HepG2 (cell line): ENCODE data around the gene MMP25. TPM values are rescaled to one million over a fixed set of nuclear protein-coding genes. Genes with fewer than 3 reads are reported as not detected.

ENCODE experiments used
- ETV5 ChIP-seq: IDR thresholded peaks from 2 replicates; pipeline ENCODE4 v1.6.1; 2018; ENCODE audit warnings: missing biosample characterization, missing genetic modification reagents, inconsistent platforms, borderline replicate concordance
- HES4 ChIP-seq: sonication (generic); formaldehyde crosslinking; IDR thresholded peaks from 2 replicates; pipeline ENCODE4 v1.9.0; 2021; ENCODE audit warnings: mild to moderate bottlenecking, missing genetic modification reagents, borderline replicate concordance
- HNRNPUL1 ChIP-seq: fragments of 200-400 bp; formaldehyde crosslinking; IDR thresholded peaks from 2 replicates; pipeline ENCODE4 v1.6.1; 2017; ENCODE audit warnings: low read depth, mild to moderate bottlenecking, low read length, moderate library complexity
- MAX ChIP-seq: IDR thresholded peaks from 2 replicates; pipeline ENCODE4 v1.6.1; 2012; ENCODE audit warnings: inconsistent platforms
- MXD4 ChIP-seq: IDR thresholded peaks from 2 replicates; pipeline ENCODE4 v1.6.1; 2016; ENCODE audit warnings: mild to moderate bottlenecking, missing biosample characterization, missing genetic modification reagents
- SP4 ChIP-seq: sonication (generic); formaldehyde crosslinking; IDR thresholded peaks from 2 replicates; pipeline ENCODE4 v1.8.1; 2023; ENCODE audit warnings: mild to moderate bottlenecking, missing genetic modification reagents
- ZBED4 ChIP-seq: sonication (generic); formaldehyde crosslinking; IDR thresholded peaks from 2 replicates; pipeline ENCODE4 v1.4.0; 2020; ENCODE audit warnings: missing genetic modification reagents, borderline replicate concordance
- ZBTB25 ChIP-seq: IDR thresholded peaks from 2 replicates; pipeline ENCODE4 v1.6.1; 2018; ENCODE audit warnings: missing genetic modification reagents
- ZBTB7A ChIP-seq: sonication (generic); formaldehyde crosslinking; IDR thresholded peaks from 2 replicates; pipeline ENCODE4 v1.8.0; 2022; ENCODE audit warnings: mild to moderate bottlenecking, missing genetic modification reagents
- ZFP36L1 ChIP-seq: sonication (generic); formaldehyde crosslinking; IDR thresholded peaks from 2 replicates; pipeline ENCODE4 v1.8.0; 2022; ENCODE audit warnings: mild to moderate bottlenecking, missing genetic modification reagents, moderate library complexity
- ZMAT3 ChIP-seq: sonication (generic); formaldehyde crosslinking; conservative IDR thresholded peaks from 2 replicates; pipeline ENCODE4 v1.7.0; 2021; ENCODE audit warnings: missing genetic modification reagents
- ZNF205 ChIP-seq: IDR thresholded peaks from 2 replicates; pipeline ENCODE4 v1.6.1; 2018; ENCODE audit warnings: missing biosample characterization, missing genetic modification reagents
- ZNF337 ChIP-seq: sonication (generic); formaldehyde crosslinking; IDR thresholded peaks from 2 replicates; pipeline ENCODE4 v1.5.1; 2020; ENCODE audit warnings: missing genetic modification reagents, low read depth, mild to moderate bottlenecking, borderline replicate concordance
- ZNF33A ChIP-seq: sonication (generic); formaldehyde crosslinking; IDR thresholded peaks from 2 replicates; pipeline ENCODE4 v1.5.1; 2020; ENCODE audit warnings: missing genetic modification reagents, mild to moderate bottlenecking, moderate library complexity, borderline replicate concordance
- ZNF34 ChIP-seq: sonication (generic); formaldehyde crosslinking; IDR thresholded peaks from 2 replicates; pipeline ENCODE4 v1.4.0; 2020; ENCODE audit warnings: mild to moderate bottlenecking, missing genetic modification reagents, borderline replicate concordance
- ZNF512 ChIP-seq: sonication (generic); formaldehyde crosslinking; IDR thresholded peaks from 2 replicates; pipeline ENCODE4 v1.4.0; 2020; ENCODE audit warnings: mild to moderate bottlenecking, missing genetic modification reagents
- ZNF549 ChIP-seq: sonication (generic); formaldehyde crosslinking; IDR thresholded peaks from 2 replicates; pipeline ENCODE4 v1.5.0; 2020; ENCODE audit warnings: missing genetic modification reagents
- polyA plus RNA-seq, 8 experiments: library from polyadenylated mRNA; depleted of rRNA in 3 of 8; stranded (reverse) in 7 of 8; unstranded in 1 of 8; fragments of >200 nt; fragmentation: Illumina TruSeq in 4 of 8; extraction: Trizol in 4 of 8; gene quantifications; 2 replicates each; pipeline versions ENCODE4 v1.2.1 to v1.2.3, GENCODE V29; 2011 to 2016; ENCODE audit warnings: low read depth in 4 of 8, missing spikeins in 1 of 8, mixed read lengths in 1 of 8; ENCODE audit not compliant: insufficient read depth in 1 of 8
- total RNA-seq, 5 experiments: library from RNA; depleted of rRNA; stranded (reverse); fragments of >200 nt; fragmentation: Illumina TruSeq; extraction: Trizol; gene quantifications; 2 replicates each; pipeline ENCODE4 v1.2.3, GENCODE V29; 2016; ENCODE audit warnings: low read depth in 1 of 5
- TF ChIP-seq, protein P1 (sequence below): sonication (generic); formaldehyde crosslinking; IDR thresholded peaks from 2 replicates; pipeline ENCODE4 v1.9.0; 2022; ENCODE audit warnings: missing genetic modification reagents, mild to moderate bottlenecking, borderline replicate concordance
- TF ChIP-seq, protein P2 (sequence below): sonication (generic); formaldehyde crosslinking; conservative IDR thresholded peaks from 2 replicates; pipeline ENCODE4 v1.4.0; 2020; ENCODE audit warnings: missing genetic modification reagents

The MMP25 gene
- total and polyA plus RNA-seq, 2 of the 13 experiments (the other 11 are each of a cell fraction or from before 2014, with no cell fraction given), result 0.04 to 0.08 TPM

DNA sequence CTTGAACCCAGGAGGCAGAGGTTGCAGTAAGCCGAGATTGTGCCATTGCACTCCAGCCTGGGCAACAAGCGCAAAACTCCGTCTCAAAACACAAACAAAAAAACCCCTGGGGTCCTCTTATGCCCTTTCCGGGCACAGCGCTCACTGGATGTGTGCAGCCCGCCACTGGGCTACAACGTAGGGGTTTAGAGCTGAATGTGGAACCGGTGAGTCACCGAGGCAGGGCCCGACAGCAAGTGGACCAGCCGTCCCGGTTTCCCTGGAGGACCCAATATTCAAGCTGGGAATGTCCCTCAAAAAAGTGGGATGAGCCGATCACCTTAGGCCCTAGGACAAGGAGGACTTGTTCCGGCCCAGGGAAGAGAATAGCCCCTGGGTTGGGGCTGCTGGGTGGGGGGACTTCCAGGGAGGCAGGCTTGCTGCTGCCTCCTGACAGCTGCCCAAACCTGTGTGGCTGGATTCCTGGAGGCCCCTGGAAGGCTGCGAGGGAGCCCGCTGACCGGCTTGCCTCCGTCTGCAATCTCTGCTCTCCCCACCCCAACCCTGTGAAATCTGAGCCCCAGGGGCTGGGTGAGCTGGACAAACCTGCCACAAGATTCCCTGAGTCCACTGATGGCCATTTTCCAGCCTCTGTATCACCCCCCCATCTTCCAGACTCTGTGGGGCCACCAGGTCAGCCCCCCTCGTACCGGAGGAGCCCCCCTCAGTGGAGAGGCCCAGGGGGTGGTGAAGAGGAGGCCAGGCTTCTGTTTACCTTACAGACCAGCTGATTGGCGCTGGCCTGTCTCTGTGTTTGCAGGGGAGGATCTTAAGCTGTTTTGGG lies 36.6 kb upstream of the MMP25 start (continued):
- no peak for TF ChIP-seq ZNF512 (CRISPR knock-in tag)
- no peak for TF ChIP-seq ZFP36L1
- no peak for TF ChIP-seq ZMAT3
- TF ChIP-seq MXD4 (CRISPR knock-in tag), result 0 out of 2 replicates have a peak, but pooled peaks have one; percentile 31
- no peak for TF ChIP-seq MAX
- no peak for TF ChIP-seq ZNF337 (CRISPR knock-in tag)
- no peak for TF ChIP-seq ZBTB25
- no peak for TF ChIP-seq ZNF205 (CRISPR knock-in tag)
- TF ChIP-seq SP4 (CRISPR knock-in tag), result no peak
- TF ChIP-seq HNRNPUL1, result no peak
- TF ChIP-seq, protein P1, sequence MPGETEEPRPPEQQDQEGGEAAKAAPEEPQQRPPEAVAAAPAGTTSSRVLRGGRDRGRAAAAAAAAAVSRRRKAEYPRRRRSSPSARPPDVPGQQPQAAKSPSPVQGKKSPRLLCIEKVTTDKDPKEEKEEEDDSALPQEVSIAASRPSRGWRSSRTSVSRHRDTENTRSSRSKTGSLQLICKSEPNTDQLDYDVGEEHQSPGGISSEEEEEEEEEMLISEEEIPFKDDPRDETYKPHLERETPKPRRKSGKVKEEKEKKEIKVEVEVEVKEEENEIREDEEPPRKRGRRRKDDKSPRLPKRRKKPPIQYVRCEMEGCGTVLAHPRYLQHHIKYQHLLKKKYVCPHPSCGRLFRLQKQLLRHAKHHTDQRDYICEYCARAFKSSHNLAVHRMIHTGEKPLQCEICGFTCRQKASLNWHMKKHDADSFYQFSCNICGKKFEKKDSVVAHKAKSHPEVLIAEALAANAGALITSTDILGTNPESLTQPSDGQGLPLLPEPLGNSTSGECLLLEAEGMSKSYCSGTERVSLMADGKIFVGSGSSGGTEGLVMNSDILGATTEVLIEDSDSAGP (CRISPR knock-in tag), result 0 out of 2 replicates have a peak, but pooled peaks have one; percentile 16
- no peak for TF ChIP-seq ZBTB7A (CRISPR knock-in tag)
- TF ChIP-seq ZBED4, result no peak
- TF ChIP-seq ETV5 (CRISPR knock-in tag), result no peak
- TF ChIP-seq HES4 (CRISPR knock-in tag), result no peak
- TF ChIP-seq, protein P2, sequence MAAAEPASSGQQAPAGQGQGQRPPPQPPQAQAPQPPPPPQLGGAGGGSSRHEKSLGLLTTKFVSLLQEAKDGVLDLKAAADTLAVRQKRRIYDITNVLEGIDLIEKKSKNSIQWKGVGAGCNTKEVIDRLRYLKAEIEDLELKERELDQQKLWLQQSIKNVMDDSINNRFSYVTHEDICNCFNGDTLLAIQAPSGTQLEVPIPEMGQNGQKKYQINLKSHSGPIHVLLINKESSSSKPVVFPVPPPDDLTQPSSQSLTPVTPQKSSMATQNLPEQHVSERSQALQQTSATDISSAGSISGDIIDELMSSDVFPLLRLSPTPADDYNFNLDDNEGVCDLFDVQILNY (CRISPR knock-in tag), result no peak
- TF ChIP-seq ZNF549 (CRISPR knock-in tag), result no peak
- TF ChIP-seq ZNF34, result no peak
- 0 out of 2 replicates have a peak, but pooled peaks have one; percentile 50 for TF ChIP-seq ZNF33A (CRISPR knock-in tag)
